ENCODE measurements around the gene SLC5A10.
"Not testable (repeated sequence)": the region's sequence is repeated elsewhere in the genome, so short reads cannot be mapped to it uniquely, and the experiment has no call there.

DNA sequence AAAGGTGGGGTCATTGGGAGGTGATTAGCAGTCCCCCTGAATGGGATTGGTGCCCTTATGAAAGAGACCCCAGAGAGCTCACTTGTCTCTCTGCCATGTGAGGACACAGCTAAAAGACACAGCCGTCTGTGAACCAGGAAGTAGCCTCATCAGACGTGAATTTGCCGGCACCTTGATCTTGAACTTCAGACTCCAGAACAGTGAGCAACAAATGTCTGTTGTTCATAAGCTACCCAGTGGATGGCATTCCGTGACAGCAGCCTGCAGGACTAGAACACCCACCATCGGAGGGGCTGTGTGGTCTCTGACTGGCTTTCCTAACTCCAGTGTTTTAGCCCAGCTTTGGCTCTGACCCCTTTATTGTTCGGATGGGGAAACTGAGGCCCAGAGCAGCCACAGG lies 85.6 kb downstream of the SLC5A10 start:
- TF ChIP-seq, protein P1, sequence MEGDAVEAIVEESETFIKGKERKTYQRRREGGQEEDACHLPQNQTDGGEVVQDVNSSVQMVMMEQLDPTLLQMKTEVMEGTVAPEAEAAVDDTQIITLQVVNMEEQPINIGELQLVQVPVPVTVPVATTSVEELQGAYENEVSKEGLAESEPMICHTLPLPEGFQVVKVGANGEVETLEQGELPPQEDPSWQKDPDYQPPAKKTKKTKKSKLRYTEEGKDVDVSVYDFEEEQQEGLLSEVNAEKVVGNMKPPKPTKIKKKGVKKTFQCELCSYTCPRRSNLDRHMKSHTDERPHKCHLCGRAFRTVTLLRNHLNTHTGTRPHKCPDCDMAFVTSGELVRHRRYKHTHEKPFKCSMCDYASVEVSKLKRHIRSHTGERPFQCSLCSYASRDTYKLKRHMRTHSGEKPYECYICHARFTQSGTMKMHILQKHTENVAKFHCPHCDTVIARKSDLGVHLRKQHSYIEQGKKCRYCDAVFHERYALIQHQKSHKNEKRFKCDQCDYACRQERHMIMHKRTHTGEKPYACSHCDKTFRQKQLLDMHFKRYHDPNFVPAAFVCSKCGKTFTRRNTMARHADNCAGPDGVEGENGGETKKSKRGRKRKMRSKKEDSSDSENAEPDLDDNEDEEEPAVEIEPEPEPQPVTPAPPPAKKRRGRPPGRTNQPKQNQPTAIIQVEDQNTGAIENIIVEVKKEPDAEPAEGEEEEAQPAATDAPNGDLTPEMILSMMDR (IDR thresholded peaks at IDR 0.05; ENCODE audit: borderline replicate concordance, extremely low read depth, low read length, poor library complexity, severe bottlenecking): not testable (repeated sequence)
- not testable (repeated sequence) for TF ChIP-seq EZH2 (IDR thresholded peaks at IDR 0.05; ENCODE audit: borderline replicate concordance, low read depth, low read length, severe bottlenecking)

All from DND-41 (cell line).